Astrocyte of the cerebellum (primary cell): Measurements from ENCODE around the gene H2BK1.

ENCODE experiments used
- DNase-seq: peaks from one replicate; pipeline ENCODE4 v3.0.0-alpha.2; 2011; ENCODE audit warnings: low read depth
- H3K4me3 ChIP-seq: 2 replicates; pipeline ENCODE4 v1.5.1; 2011; ENCODE audit warnings: mild to moderate bottlenecking, low read depth, low read length, moderate library complexity
- in situ Hi-C: cut with HindIII; loops from 2 replicates; pipeline ENCODE4 v1.10.0; 2017; ENCODE audit warnings: low sequenced_read_pairs
- TF ChIP-seq, protein P1 (sequence below): IDR thresholded peaks from 2 replicates; pipeline ENCODE4 v1.5.1; 2012; ENCODE audit warnings: low read length, low read depth, moderate library complexity, mild to moderate bottlenecking; ENCODE audit errors: missing control alignments

H2BK1 gene

GRCh38 chr7:151237244-151238189 is 27.2 kb upstream of the H2BK1 start:
- no peak for DNase-seq
- TF ChIP-seq, protein P1, sequence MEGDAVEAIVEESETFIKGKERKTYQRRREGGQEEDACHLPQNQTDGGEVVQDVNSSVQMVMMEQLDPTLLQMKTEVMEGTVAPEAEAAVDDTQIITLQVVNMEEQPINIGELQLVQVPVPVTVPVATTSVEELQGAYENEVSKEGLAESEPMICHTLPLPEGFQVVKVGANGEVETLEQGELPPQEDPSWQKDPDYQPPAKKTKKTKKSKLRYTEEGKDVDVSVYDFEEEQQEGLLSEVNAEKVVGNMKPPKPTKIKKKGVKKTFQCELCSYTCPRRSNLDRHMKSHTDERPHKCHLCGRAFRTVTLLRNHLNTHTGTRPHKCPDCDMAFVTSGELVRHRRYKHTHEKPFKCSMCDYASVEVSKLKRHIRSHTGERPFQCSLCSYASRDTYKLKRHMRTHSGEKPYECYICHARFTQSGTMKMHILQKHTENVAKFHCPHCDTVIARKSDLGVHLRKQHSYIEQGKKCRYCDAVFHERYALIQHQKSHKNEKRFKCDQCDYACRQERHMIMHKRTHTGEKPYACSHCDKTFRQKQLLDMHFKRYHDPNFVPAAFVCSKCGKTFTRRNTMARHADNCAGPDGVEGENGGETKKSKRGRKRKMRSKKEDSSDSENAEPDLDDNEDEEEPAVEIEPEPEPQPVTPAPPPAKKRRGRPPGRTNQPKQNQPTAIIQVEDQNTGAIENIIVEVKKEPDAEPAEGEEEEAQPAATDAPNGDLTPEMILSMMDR = no peak
- no peak overlapping the region for H3K4me3 ChIP-seq
- in situ Hi-C loops = loop anchor here (5.0 kb wide), 1 partner anchor 75 kb away; no protein-coding TSS in a partner anchor

- H3K4me3 ChIP-seq = no peak overlapping the region
- DNase-seq = no peak
- in situ Hi-C loops = loop anchor here (5.0 kb wide), 1 partner anchor 76 kb away; no protein-coding TSS in a partner anchor
- TF ChIP-seq, protein P1 = no peak
Observed at GRCh38 chr7:151236406-151236805, 26.1 kb upstream of the H2BK1 start.

GRCh38 chr7:151235091-151235787 is 25.0 kb upstream of the H2BK1 start:
- no peak overlapping the region for H3K4me3 ChIP-seq
- in situ Hi-C loops = loop anchor here (5.0 kb wide), 1 partner anchor 77 kb away; no protein-coding TSS in a partner anchor
- TF ChIP-seq, protein P1 = no peak
- DNase-seq = no peak

DNA sequence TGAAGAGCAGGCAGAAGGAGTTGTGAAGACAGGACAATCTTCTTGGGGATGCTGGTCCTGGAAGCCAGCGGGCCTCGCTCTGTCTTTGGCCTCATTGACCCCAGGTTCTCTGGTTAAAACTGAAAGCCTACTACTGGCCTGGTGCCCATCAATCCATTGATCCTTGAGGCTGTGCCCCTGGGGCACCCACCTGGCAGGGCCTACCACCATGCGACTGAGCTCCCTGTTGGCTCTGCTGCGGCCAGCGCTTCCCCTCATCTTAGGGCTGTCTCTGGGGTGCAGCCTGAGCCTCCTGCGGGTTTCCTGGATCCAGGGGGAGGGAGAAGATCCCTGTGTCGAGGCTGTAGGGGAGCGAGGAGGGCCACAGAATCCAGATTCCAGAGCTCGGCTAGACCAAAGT is 23.5 kb upstream of the H2BK1 start:
- TF ChIP-seq, protein P1 = no peak
- peak overlapping the region; percentile 97 for H3K4me3 ChIP-seq
- in situ Hi-C loops = no loop called here
- no peak for DNase-seq

DNA sequence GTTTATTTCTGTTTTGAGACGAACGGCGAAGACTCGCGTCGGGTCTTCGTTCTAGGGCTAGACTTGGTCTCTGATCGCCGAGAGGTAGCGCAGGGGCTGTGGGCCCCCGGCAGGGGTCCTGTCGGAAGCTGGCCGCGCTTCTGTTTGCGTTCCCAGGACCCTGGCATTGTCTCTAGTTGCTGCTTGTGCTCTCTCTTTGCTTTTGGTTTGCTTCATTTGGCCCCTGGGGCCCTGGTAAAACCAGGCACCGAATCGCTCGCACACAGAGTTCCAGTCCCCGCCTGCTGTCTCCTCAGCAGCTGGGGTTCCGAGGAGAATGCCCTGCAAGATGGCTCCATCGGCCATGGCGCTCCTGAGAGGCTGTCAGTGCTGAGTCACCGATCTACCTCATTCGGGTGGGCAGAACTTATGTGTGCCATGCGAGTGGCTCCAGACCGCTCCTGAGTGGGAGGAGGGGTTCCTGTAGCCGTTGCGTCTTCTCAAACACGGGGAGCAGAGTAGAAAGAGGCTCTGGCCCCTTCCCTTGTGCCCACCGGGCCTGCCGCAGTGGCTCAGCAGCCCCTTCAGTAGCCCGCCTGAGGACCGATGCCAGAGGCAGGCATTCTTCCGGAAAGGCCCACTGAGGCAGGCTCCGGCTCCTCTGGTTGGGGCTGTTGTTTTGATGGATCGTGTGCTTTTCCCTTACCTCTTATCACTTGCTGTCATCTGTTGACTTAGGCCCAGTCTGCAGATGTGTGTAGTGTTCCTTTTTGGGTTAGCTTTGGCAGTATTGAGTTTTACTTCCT is 22.8 kb upstream of the H2BK1 start:
- in situ Hi-C loops = no loop called here
- H3K4me3 ChIP-seq = peak overlapping the region; percentile 97
- peak; percentile 40 for DNase-seq
- TF ChIP-seq, protein P1 = no peak
